GM21825 (cell line): ENCODE measurements around the gene DMAC1.

ENCODE experiments used
- ATAC-seq: cut with Tn5 transposase; IDR thresholded peaks from one replicate; pipeline ENCODE4 v1.9.1; 2021; ENCODE audit warnings: mild to moderate bottlenecking, moderate library complexity; ENCODE audit not compliant: unreplicated experiment

DMAC1 gene

GRCh38 chr9:7799234-7799943 is at the start of gene DMAC1:
Gene DMAC1 (minus strand): TSS chr9:7799778. CDS start chr9:7799734, 44 bp downstream.
- ATAC-seq = peak; percentile 89

- ATAC-seq = no peak
These were observed 49.8 kb upstream of the DMAC1 start for GRCh38 chr9:7849362-7849761.

- no peak for ATAC-seq
These were observed 48.9 kb upstream of the DMAC1 start for GRCh38 chr9:7848498-7848897.

- peak; percentile 50 for ATAC-seq
These were observed 44.7 kb upstream of the DMAC1 start for GRCh38 chr9:7844242-7844641.

GRCh38 chr9:7841831-7842230 is 42.3 kb upstream of the DMAC1 start:
- no peak for ATAC-seq

GRCh38 chr9:7834531-7834930 is 35.0 kb upstream of the DMAC1 start:
- ATAC-seq = no peak

GRCh38 chr9:7828334-7828733 is 28.8 kb upstream of the DMAC1 start:
- no peak for ATAC-seq

GRCh38 chr9:7827792-7828191 is 28.2 kb upstream of the DMAC1 start:
- no peak for ATAC-seq

- ATAC-seq = no peak
These were observed 27.5 kb upstream of the DMAC1 start for GRCh38 chr9:7827056-7827455.

- ATAC-seq = no peak
These were observed 24.1 kb upstream of the DMAC1 start for GRCh38 chr9:7823651-7824050.

GRCh38 chr9:7819984-7820383 is 20.4 kb upstream of the DMAC1 start:
- no peak for ATAC-seq

- ATAC-seq = no peak
These were observed 16.4 kb upstream of the DMAC1 start for GRCh38 chr9:7816021-7816420.

GRCh38 chr9:7813030-7813429 is 13.5 kb upstream of the DMAC1 start:
- ATAC-seq = no peak

- ATAC-seq = no peak
These were observed 12.1 kb upstream of the DMAC1 start for GRCh38 chr9:7811677-7812076.

GRCh38 chr9:7802666-7803065 is 3.1 kb upstream of the DMAC1 start:
- no peak for ATAC-seq

GRCh38 chr9:7799944-7800285 is 337 bp upstream of the DMAC1 start:
- peak; percentile 15 for ATAC-seq

- ATAC-seq = no peak
These were observed 5.4 kb downstream of the DMAC1 start for GRCh38 chr9:7794196-7794595.

GRCh38 chr9:7791394-7791793 is 8.2 kb downstream of the DMAC1 start:
- no peak for ATAC-seq

GRCh38 chr9:7790819-7791182 is 8.8 kb downstream of the DMAC1 start:
- no peak for ATAC-seq

- ATAC-seq = no peak
These were observed 9.4 kb downstream of the DMAC1 start for GRCh38 chr9:7790022-7790818.

- no peak for ATAC-seq
These were observed 10.8 kb downstream of the DMAC1 start for GRCh38 chr9:7788772-7789171.

- no peak for ATAC-seq
These were observed 13.8 kb downstream of the DMAC1 start for GRCh38 chr9:7785813-7786212.

GRCh38 chr9:7784472-7784871 is 15.1 kb downstream of the DMAC1 start:
- no peak for ATAC-seq
